HepG2 (cell line): Measurements from ENCODE around the gene RNASE7. TPM values are rescaled to one million over a fixed set of nuclear protein-coding genes. Genes with fewer than 3 reads are reported as not detected.
A peak's percentile ranks its signal among the peaks of the same experiment; 100 is the strongest.

ENCODE experiments used
- ARID5B ChIP-seq: IDR thresholded peaks from 2 replicates; pipeline ENCODE4 v1.4.0; 2020; ENCODE audit warnings: mild to moderate bottlenecking, missing genetic modification reagents
- BRD4 ChIP-seq: sonication (generic); formaldehyde crosslinking; IDR thresholded peaks from 2 replicates; pipeline ENCODE4 v1.4.0; 2020; ENCODE audit warnings: missing genetic modification reagents
- CSRNP2 ChIP-seq: sonication (generic); formaldehyde crosslinking; conservative IDR thresholded peaks from 2 replicates; pipeline ENCODE4 v1.8.0; 2022; ENCODE audit warnings: low read depth, missing genetic modification reagents
- LCORL ChIP-seq, 2 experiments: fragments of 450-650 bp in 1 of 2; sonication (generic) in 1 of 2; formaldehyde crosslinking in 1 of 2; IDR thresholded peaks; 2 replicates each; pipeline versions ENCODE4 v1.5.0 to v1.6.1; 2017 to 2020; ENCODE audit warnings: antibody characterized with exemption in 1 of 2, missing genetic modification reagents in 1 of 2
- MIXL1 ChIP-seq: IDR thresholded peaks from 2 replicates; pipeline ENCODE4 v1.6.1; 2016
- SRSF4 ChIP-seq: fragments of 200-400 bp; formaldehyde crosslinking; IDR thresholded peaks from one replicate; pipeline ENCODE4 v1.6.1; 2018; ENCODE audit warnings: mild to moderate bottlenecking, low read depth, low read length, moderate library complexity; ENCODE audit not compliant: poor library complexity, severe bottlenecking
- ZGPAT ChIP-seq: IDR thresholded peaks from 2 replicates; pipeline ENCODE4 v1.6.1; 2016; ENCODE audit warnings: mild to moderate bottlenecking
- ZNF703 ChIP-seq: sonication (generic); formaldehyde crosslinking; IDR thresholded peaks from 2 replicates; pipeline ENCODE4 v1.5.1; 2020; ENCODE audit warnings: missing genetic modification reagents, mild to moderate bottlenecking, moderate library complexity, borderline replicate concordance
- ZNF772 ChIP-seq: sonication (generic); formaldehyde crosslinking; IDR thresholded peaks from 2 replicates; pipeline ENCODE4 v1.5.0; 2020; ENCODE audit warnings: mild to moderate bottlenecking, missing genetic modification reagents
- ZNF790 ChIP-seq: sonication (generic); formaldehyde crosslinking; IDR thresholded peaks from 2 replicates; pipeline ENCODE4 v1.8.0; 2022; ENCODE audit warnings: missing genetic modification reagents, mild to moderate bottlenecking, borderline replicate concordance
- ZSCAN25 ChIP-seq: sonication (generic); formaldehyde crosslinking; IDR thresholded peaks from 2 replicates; pipeline ENCODE4 v1.8.0; 2022; ENCODE audit warnings: mild to moderate bottlenecking, missing genetic modification reagents
- polyA plus RNA-seq, 8 experiments: library from polyadenylated mRNA; depleted of rRNA in 3 of 8; stranded (reverse) in 7 of 8; unstranded in 1 of 8; fragments of >200 nt; fragmentation: Illumina TruSeq in 4 of 8; extraction: Trizol in 4 of 8; gene quantifications; 2 replicates each; pipeline versions ENCODE4 v1.2.1 to v1.2.3, GENCODE V29; 2011 to 2016; ENCODE audit warnings: low read depth in 4 of 8, missing spikeins in 1 of 8, mixed read lengths in 1 of 8; ENCODE audit not compliant: insufficient read depth in 1 of 8
- total RNA-seq, 5 experiments: library from RNA; depleted of rRNA; stranded (reverse); fragments of >200 nt; fragmentation: Illumina TruSeq; extraction: Trizol; gene quantifications; 2 replicates each; pipeline ENCODE4 v1.2.3, GENCODE V29; 2016; ENCODE audit warnings: low read depth in 1 of 5
- TF ChIP-seq, protein P1 (sequence below): IDR thresholded peaks from 2 replicates; pipeline ENCODE4 v1.6.1; 2016; ENCODE audit warnings: low read depth
- TF ChIP-seq, protein P2 (sequence below): sonication (generic); formaldehyde crosslinking; IDR thresholded peaks from 2 replicates; pipeline ENCODE4 v1.5.1; 2020; ENCODE audit warnings: missing genetic modification reagents, mild to moderate bottlenecking, borderline replicate concordance

The RNASE7 gene
- total and polyA plus RNA-seq, 2 of the 13 experiments (the other 11 are each of a cell fraction or from before 2014, with no cell fraction given) = 0.04 TPM; not detected in 1

DNA sequence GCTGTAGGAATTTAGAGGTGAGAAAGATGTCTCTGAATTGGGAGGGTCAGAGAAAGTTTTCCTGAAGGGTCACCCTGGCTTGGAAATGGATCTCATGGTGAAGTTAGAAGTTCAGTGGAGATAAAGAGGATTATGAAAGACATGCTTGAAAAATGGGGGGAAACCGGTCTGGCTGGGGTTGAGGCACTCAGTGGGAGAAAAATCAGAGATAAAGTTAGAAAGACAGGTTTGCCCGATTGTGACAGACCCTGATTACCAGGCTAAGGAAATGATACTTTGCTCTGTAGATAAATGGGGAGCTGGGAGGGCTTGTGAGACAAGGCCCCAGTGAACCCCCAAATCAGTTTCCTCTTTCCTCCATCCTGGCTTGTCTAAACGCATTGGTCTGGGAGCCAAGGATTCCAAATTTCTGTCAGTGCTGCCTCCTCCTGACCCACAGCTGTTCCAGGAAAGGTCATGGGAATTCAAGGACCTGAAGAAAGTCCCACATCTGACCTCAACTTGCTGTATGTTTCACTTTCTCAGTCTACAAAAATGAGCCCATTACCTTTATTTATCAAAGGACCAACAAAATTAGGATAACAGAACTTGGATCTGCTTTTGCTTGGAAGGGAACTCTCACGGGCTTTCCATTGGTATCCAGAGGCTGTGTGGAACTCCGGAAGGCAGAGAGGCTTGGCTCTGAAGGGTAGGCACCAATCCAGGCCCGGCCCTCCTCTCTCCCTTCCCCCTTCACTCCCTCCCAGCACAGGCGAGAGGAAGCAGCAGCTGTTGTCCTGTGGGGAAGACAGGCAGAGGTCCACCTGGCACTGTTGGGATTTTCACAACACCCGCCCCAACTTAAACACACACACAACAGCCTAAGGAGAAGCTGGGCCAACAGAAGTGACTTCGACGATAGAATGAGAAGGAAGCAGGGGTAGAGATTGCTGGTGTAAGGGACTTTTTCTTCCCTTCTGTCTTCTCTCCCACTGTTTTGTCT lies 3.4 kb upstream of the RNASE7 start (continued):
- TF ChIP-seq MIXL1 (CRISPR knock-in tag) (0 out of 2 replicates have a peak, but pooled peaks have one; percentile 45), ZSCAN25 (0 out of 2 replicates have a peak, but pooled peaks have one; percentile 26), ZNF790 (no peak), ARID5B (CRISPR knock-in tag) (peak; percentile 66), BRD4 (CRISPR knock-in tag) (no peak; the same call in 1 of the 2 replicates), CSRNP2 (CRISPR knock-in tag) (no peak), SRSF4 (no peak), ZNF703 (CRISPR knock-in tag) (no peak), ZNF772 (0 out of 2 replicates have a peak, but pooled peaks have one; percentile 29), ZGPAT (CRISPR knock-in tag) (0 out of 2 replicates have a peak, but pooled peaks have one; percentile 26), LCORL (IDR thresholded peaks at IDR 0.05) (no peak), LCORL (CRISPR knock-in tag; IDR thresholded peaks at IDR 0.05) (peak; percentile 28; the same call in 1 of the 2 replicates)
- TF ChIP-seq, protein P1, sequence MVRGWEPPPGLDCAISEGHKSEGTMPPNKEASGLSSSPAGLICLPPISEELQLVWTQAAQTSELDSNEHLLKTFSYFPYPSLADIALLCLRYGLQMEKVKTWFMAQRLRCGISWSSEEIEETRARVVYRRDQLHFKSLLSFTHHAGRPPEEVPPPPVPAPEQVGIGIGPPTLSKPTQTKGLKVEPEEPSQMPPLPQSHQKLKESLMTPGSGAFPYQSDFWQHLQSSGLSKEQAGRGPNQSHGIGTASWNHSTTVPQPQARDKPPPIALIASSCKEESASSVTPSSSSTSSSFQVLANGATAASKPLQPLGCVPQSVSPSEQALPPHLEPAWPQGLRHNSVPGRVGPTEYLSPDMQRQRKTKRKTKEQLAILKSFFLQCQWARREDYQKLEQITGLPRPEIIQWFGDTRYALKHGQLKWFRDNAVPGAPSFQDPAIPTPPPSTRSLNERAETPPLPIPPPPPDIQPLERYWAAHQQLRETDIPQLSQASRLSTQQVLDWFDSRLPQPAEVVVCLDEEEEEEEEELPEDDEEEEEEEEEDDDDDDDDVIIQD (CRISPR knock-in tag) = no peak
- TF ChIP-seq, protein P2, sequence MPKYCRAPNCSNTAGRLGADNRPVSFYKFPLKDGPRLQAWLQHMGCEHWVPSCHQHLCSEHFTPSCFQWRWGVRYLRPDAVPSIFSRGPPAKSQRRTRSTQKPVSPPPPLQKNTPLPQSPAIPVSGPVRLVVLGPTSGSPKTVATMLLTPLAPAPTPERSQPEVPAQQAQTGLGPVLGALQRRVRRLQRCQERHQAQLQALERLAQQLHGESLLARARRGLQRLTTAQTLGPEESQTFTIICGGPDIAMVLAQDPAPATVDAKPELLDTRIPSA (CRISPR knock-in tag) = no peak
